B cell (primary cell): ENCODE measurements around the gene ZNF148. TPM values are rescaled to one million over a fixed set of nuclear protein-coding genes. Genes with fewer than 3 reads are reported as not detected.

Experiments used
- ATAC-seq: fragments of 200-7000 bp; cut with Tn5 transposase; one replicate; pipeline ENCODE4 v1.10.0; 2021; ENCODE audit warnings: low read depth, mild to moderate bottlenecking, moderate number of reproducible peaks, moderate library complexity
- CTCF ChIA-PET: fragments of 350-600 bp; sonication (Branson Sonifier 250); formaldehyde crosslinking; loops from one replicate; lab custom pipeline; 2021; ENCODE audit warnings: antibody characterized with exemption, inconsistent platforms; lab: Charles Lee
- POLR2A ChIA-PET: fragments of 350-600 bp; sonication (Branson Sonifier 250); formaldehyde crosslinking; loops from one replicate; lab custom pipeline; 2021; ENCODE audit warnings: antibody characterized with exemption; lab: Charles Lee
- DNase-seq: peaks from one replicate; pipeline ENCODE4 v3.0.0; 2013
- H2AFZ ChIP-seq: 2 replicates; pipeline ENCODE4 v1.6.1; 2012; ENCODE audit warnings: mild to moderate bottlenecking, low read depth, low read length; ENCODE audit not compliant: insufficient read depth, poor library complexity, severe bottlenecking
- H3K27ac ChIP-seq, 2 donors: 1 replicate in 1 of 2; 2 replicates in 1 of 2; pipeline ENCODE4 v1.5.1; 2012 to 2013; ENCODE audit warnings: low read length in 2 of 2, mild to moderate bottlenecking in 2 of 2, moderate library complexity in 1 of 2
- H3K27me3 ChIP-seq, 4 experiments: fragments of 200-600 bp in 1 of 4; sonication (generic) in 1 of 4; replicated peaks in 1 of 4; 1 replicate in 2 of 4; 2 replicates in 2 of 4; pipeline versions ENCODE4 v1.6.1 to v1.7.0; 2013 to 2016; ENCODE audit warnings: low read length in 3 of 4, mild to moderate bottlenecking in 2 of 4, mixed read lengths in 1 of 4, moderate library complexity in 1 of 4; ENCODE audit not compliant: insufficient read depth in 4 of 4, control insufficient read depth in 3 of 4; ENCODE audit errors: control extremely low read depth in 1 of 4
- H3K36me3 ChIP-seq, 2 experiments: replicated peaks in 1 of 2; 1 replicate in 1 of 2; 2 replicates in 1 of 2; pipeline versions ENCODE4 v1.6.1 to v1.7.1; 2013; ENCODE audit warnings: low read length in 1 of 2; ENCODE audit not compliant: insufficient read depth in 2 of 2, control insufficient read depth in 1 of 2; ENCODE audit errors: control extremely low read depth in 1 of 2, extremely low read depth in 1 of 2
- H3K4me1 ChIP-seq, 2 donors: fragments of 200-600 bp in 1 of 2; sonication (generic) in 1 of 2; 1 replicate in 1 of 2; 2 replicates in 1 of 2; pipeline versions ENCODE4 v1.5.1 to v1.6.1; 2013 to 2017; ENCODE audit warnings: low read length in 2 of 2; ENCODE audit not compliant: control insufficient read depth in 2 of 2, insufficient read depth in 2 of 2
- H3K4me2 ChIP-seq: replicated peaks from 2 replicates; pipeline ENCODE3; 2012; ENCODE audit warnings: mild to moderate bottlenecking, low read depth, low read length; ENCODE audit not compliant: poor library complexity, severe bottlenecking
- H3K4me3 ChIP-seq, 5 experiments: fragments of 200-600 bp in 1 of 5; sonication (generic) in 1 of 5; 1 replicate in 3 of 5; 2 replicates in 2 of 5; pipeline versions ENCODE4 v1.5.1 to v1.7.0; 2011 to 2016; ENCODE audit warnings: low read length in 4 of 5, mild to moderate bottlenecking in 4 of 5, low read depth in 2 of 5, control low read depth in 1 of 5, moderate library complexity in 1 of 5; ENCODE audit not compliant: insufficient read depth in 1 of 5; ENCODE audit errors: control extremely low read depth in 1 of 5, extremely low read depth in 1 of 5
- H3K79me2 ChIP-seq: fragments of 200-600 bp; sonication (generic); one replicate; pipeline ENCODE4 v1.6.0; 2016; ENCODE audit warnings: low read length; ENCODE audit not compliant: control insufficient read depth, insufficient read depth
- H3K9ac ChIP-seq: fragments of 200-600 bp; sonication (generic); 2 replicates; pipeline ENCODE4 v1.6.1; 2017; ENCODE audit warnings: mild to moderate bottlenecking, low read length, moderate library complexity
- H3K9me3 ChIP-seq, 3 donors: one replicate each; pipeline versions ENCODE4 v1.6.1 to v1.7.1; 2013; ENCODE audit warnings: low read length in 2 of 3; ENCODE audit not compliant: control insufficient read depth in 2 of 3, insufficient read depth in 1 of 3; ENCODE audit errors: control extremely low read depth in 1 of 3
- H4K20me1 ChIP-seq: 2 replicates; pipeline ENCODE4 v1.6.0; 2012; ENCODE audit warnings: mild to moderate bottlenecking, low read length; ENCODE audit not compliant: insufficient read depth, control insufficient read depth, poor library complexity, severe bottlenecking
- H3K27ac Mint-ChIP-seq: one replicate; pipeline ENCODE4 v1.8.0; 2021; ENCODE audit warnings: mixed read lengths
- H3K27me3 Mint-ChIP-seq: one replicate; pipeline ENCODE4 v1.8.0; 2021; ENCODE audit warnings: mixed read lengths
- H3K4me1 Mint-ChIP-seq: one replicate; pipeline ENCODE4 v1.8.0; 2021; ENCODE audit warnings: mixed read lengths
- H3K4me3 Mint-ChIP-seq: one replicate; pipeline ENCODE4 v1.8.0; 2021; ENCODE audit warnings: mixed read lengths
- H3K9me3 Mint-ChIP-seq: one replicate; pipeline ENCODE4 v1.8.0; 2022; ENCODE audit warnings: mixed read lengths; ENCODE audit not compliant: insufficient read depth
- EZH2 ChIP-seq: IDR thresholded peaks from 2 replicates; pipeline ENCODE4 v1.6.1; 2012; ENCODE audit warnings: borderline replicate concordance, low read depth, mild to moderate bottlenecking, moderate library complexity, low read length; ENCODE audit not compliant: insufficient read depth, poor library complexity, severe bottlenecking
- WGBS: methylation state at CpG from one replicate; pipeline ENCODE4 v1.1.5; 2013; ENCODE audit warnings: missing lambda C conversion rate; ENCODE audit not compliant: insufficient coverage; 5-methylcytosine and 5-hydroxymethylcytosine counted together
- intact Hi-C: fragments of 100-400 bp; cut with micrococcal nuclease; formaldehyde crosslinking; loops from one replicate; pipeline ENCODE4 v1.10.0; 2022
- polyA plus RNA-seq: library from polyadenylated mRNA; depleted of rRNA; stranded (reverse); fragments of >200 nt; gene quantifications from 2 replicates; pipeline ENCODE4 v1.2.3, GENCODE V29; 2012
- total RNA-seq, 2 donors: library from RNA; stranded (reverse); fragments of 120-200 nt in 1 of 2; gene quantifications; 1 replicate in 1 of 2; 2 replicates in 1 of 2; pipeline versions ENCODE4 v1.2.3 to v1.2.4, GENCODE V29; 2013 to 2022
- TF ChIP-seq, protein P1 (sequence below): fragments of 200-600 bp; IDR thresholded peaks from one replicate; pipeline ENCODE4 v1.8.0; 2022; ENCODE audit warnings: antibody characterized with exemption, mild to moderate bottlenecking

The ZNF148 gene
- total and polyA plus RNA-seq, 2 donors (not counting 1 experiment from before 2014, with no cell fraction given), result 8.1 to 71.5 TPM

DNA sequence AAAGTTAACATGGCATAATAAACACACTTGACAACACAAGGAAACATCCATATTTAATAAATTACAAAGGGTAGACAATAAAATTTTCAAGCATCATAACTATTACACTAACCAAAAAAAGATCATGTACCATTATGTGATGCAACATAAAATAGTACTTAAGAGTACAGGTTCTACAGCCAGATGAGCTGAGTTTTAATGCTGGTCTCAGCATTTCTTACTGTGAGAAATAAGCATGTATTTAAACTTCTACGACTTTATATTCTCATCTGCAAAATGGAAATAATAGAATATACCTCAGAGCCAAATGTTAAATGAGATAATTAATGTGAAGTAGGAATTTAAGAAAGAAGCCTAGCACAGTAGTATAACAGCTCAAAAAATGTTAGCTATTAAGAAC is 128.9 kb downstream of the ZNF148 start:
- ChIA-PET POLR2A (no interaction called here), CTCF (no interaction called here)
- ATAC-seq, result no peak
- intact Hi-C loops, result no loop called here
- Histone ChIP-seq H3K9me3 (no peaks in the 10 kb centered on the region), H4K20me1 (no peaks in the 10 kb centered on the region), H2AFZ (no peak overlapping the region), H3K36me3 (peaks cover 0 to 9% of the 10 kb centered on the region in 2 experiments), H3K4me1 (no peaks in the 10 kb centered on the region), H3K79me2 (no peaks in the 10 kb centered on the region), H3K27ac (no peak overlapping the region), H3K9ac (no peak overlapping the region), H3K4me2 (no peak overlapping the region), H3K27me3 (no peaks in the 10 kb centered on the region), H3K4me3 (no peak overlapping the region)
- Mint-ChIP-seq H3K4me1 (no peaks in the 10 kb centered on the region), H3K9me3 (no peaks in the 10 kb centered on the region), H3K27me3 (no peaks in the 10 kb centered on the region), H3K4me3 (no peak overlapping the region), H3K27ac (no peak overlapping the region)
- TF ChIP-seq, protein P1, sequence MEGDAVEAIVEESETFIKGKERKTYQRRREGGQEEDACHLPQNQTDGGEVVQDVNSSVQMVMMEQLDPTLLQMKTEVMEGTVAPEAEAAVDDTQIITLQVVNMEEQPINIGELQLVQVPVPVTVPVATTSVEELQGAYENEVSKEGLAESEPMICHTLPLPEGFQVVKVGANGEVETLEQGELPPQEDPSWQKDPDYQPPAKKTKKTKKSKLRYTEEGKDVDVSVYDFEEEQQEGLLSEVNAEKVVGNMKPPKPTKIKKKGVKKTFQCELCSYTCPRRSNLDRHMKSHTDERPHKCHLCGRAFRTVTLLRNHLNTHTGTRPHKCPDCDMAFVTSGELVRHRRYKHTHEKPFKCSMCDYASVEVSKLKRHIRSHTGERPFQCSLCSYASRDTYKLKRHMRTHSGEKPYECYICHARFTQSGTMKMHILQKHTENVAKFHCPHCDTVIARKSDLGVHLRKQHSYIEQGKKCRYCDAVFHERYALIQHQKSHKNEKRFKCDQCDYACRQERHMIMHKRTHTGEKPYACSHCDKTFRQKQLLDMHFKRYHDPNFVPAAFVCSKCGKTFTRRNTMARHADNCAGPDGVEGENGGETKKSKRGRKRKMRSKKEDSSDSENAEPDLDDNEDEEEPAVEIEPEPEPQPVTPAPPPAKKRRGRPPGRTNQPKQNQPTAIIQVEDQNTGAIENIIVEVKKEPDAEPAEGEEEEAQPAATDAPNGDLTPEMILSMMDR, result no peak
- DNase-seq, result no peak
- no CpG with 5 or more reads among the region's 1 CpG for WGBS

DNA sequence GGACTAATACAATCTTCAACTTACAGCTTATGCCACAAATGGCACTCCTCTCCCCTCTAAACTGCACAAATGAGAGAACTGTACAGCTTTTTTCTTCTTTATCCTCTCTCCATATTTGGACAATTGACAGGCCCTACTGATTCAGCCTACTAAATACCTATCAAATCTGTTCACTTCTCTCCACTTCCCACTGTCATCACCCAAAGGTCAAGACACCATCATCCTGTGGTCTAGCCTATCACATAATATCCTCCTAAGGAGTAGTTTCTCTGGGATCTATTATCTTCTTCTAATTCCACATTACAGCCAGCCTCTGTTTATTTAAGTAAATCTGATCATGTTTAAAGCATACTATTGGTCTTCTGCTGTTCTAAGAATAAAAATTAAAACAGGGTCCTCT is 129.6 kb downstream of the ZNF148 start:
- H3K36me3 ChIP-seq, result peaks cover 0 to 9% of the 10 kb centered on the region in 2 experiments
- H3K4me3 Mint-ChIP-seq, result no peak overlapping the region
- H3K9ac ChIP-seq, result no peak overlapping the region
- no peak overlapping the region for H2AFZ ChIP-seq
- intact Hi-C loops, result no loop called here
- POLR2A ChIA-PET, result no interaction called here
- H3K4me1 Mint-ChIP-seq, result no peaks in the 10 kb centered on the region
- no peaks in the 10 kb centered on the region for H4K20me1 ChIP-seq
- H3K27me3 Mint-ChIP-seq, result no peaks in the 10 kb centered on the region
- H3K79me2 ChIP-seq, result no peaks in the 10 kb centered on the region
- CTCF ChIA-PET, result no interaction called here
- H3K4me3 ChIP-seq, result no peak overlapping the region
- no peak for TF ChIP-seq EZH2
- TF ChIP-seq, protein P1, result no peak
- no peak overlapping the region for H3K4me2 ChIP-seq
- no peaks in the 10 kb centered on the region for H3K9me3 Mint-ChIP-seq
- no peak for ATAC-seq
- no peaks in the 10 kb centered on the region for H3K9me3 ChIP-seq
- H3K4me1 ChIP-seq, result no peaks in the 10 kb centered on the region
- H3K27ac ChIP-seq, result no peak overlapping the region
- DNase-seq, result no peak
- H3K27me3 ChIP-seq, result no peaks in the 10 kb centered on the region
- no peak overlapping the region for H3K27ac Mint-ChIP-seq
